Epithelial cell of umbilical artery (primary cell): Measurements from ENCODE around the gene CD79A. TPM values are rescaled to one million over a fixed set of nuclear protein-coding genes. Genes with fewer than 3 reads are reported as not detected.

ENCODE experiments used
- total RNA-seq: library from RNA; depleted of rRNA; stranded (reverse); fragments of >200 nt; gene quantifications from 2 replicates; pipeline ENCODE4 v1.2.3, GENCODE V29; 2014

Gene CD79A
- 0.15 TPM in 1 of 2 replicates, not detected in the other for total RNA-seq

GRCh38 chr19:41876847-41877832 is at the start of gene CD79A:
CD79A (plus strand) TSS chr19:41877279; CDS start chr19:41877305, 26 bp downstream.

GRCh38 chr19:41844601-41845000 is 32.5 kb upstream of the CD79A start, which contains the start of gene LYPD4:
LYPD4 (minus strand) TSS chr19:41844683; CDS start chr19:41839285, 5,398 bp downstream.

GRCh38 chr19:41845001-41845050 is 32.3 kb upstream of the CD79A start, which contains the start of gene DMRTC2:
DMRTC2 (plus strand) TSS chr19:41845042; CDS start chr19:41847429, 2,387 bp downstream.

GRCh38 chr19:41859618-41860418 is 17.3 kb upstream of the CD79A start, which contains the start of gene RPS19:
RPS19 (plus strand) TSS chr19:41860255; CDS start chr19:41860775, 520 bp downstream.

GRCh38 chr19:41882568-41883462 is 5.7 kb downstream of the CD79A start, which contains the start of gene ARHGEF1:
ARHGEF1 (plus strand) TSS chr19:41883184; CDS start chr19:41888083, 4,899 bp downstream.

GRCh38 chr19:41928221-41928683 is 51.2 kb downstream of the CD79A start, which contains the start of gene ERFL:
ERFL (minus strand) TSS chr19:41928449; CDS start chr19:41912919, 15,530 bp downstream.

Other genes starting within 250 kb of the CD79A start
- 0.32 TPM in 1 of 2 replicates, not detected in the other for gene CEACAM7, start 189.0 kb upstream of the CD79A start, total RNA-seq
- gene CEACAM5, start 168.7 kb upstream of the CD79A start, total RNA-seq, result not detected in 2 replicates
- not detected in 2 replicates for gene CEACAM6, start 121.7 kb upstream of the CD79A start, total RNA-seq
- not detected in 2 replicates for gene CEACAM3, start 80.7 kb upstream of the CD79A start, total RNA-seq
- gene LYPD4, start 32.6 kb upstream of the CD79A start, total RNA-seq, result not detected in 2 replicates
- not detected in 2 replicates for gene DMRTC2, start 32.2 kb upstream of the CD79A start, total RNA-seq
- 356 and 1,098 TPM in 2 replicates for gene RPS19, start 17.0 kb upstream of the CD79A start, total RNA-seq
- gene ARHGEF1, start 5.9 kb downstream of the CD79A start, total RNA-seq, result 35.6 and 43.5 TPM in 2 replicates
- gene ERFL, start 51.2 kb downstream of the CD79A start, total RNA-seq, result not detected in 2 replicates
- gene RABAC1, start 82.0 kb downstream of the CD79A start, total RNA-seq, result 86.8 and 165 TPM in 2 replicates
- 0.15 TPM in 1 of 2 replicates, not detected in the other for gene ATP1A3, start 117.0 kb downstream of the CD79A start, total RNA-seq
- gene GRIK5, start 192.9 kb downstream of the CD79A start, total RNA-seq, result 2.3 and 4.3 TPM in 2 replicates
- 10.9 and 11.0 TPM in 2 replicates for gene ZNF574, start 198.9 kb downstream of the CD79A start, total RNA-seq